GM23248 (cell line): ENCODE results near the gene MAVS. TPM values are rescaled to one million over a fixed set of nuclear protein-coding genes. Genes with fewer than 3 reads are reported as not detected.

Experiments
- DNase-seq: peaks from one replicate; pipeline ENCODE4 v3.0.0-alpha.2; 2015
- H2AFZ ChIP-seq: fragments of 200-600 bp; sonication (generic); 2 replicates; pipeline ENCODE4 v1.6.1; 2016; ENCODE audit warnings: antibody characterized with exemption
- H3F3A ChIP-seq: fragments of 200-600 bp; sonication (generic); 2 replicates; pipeline ENCODE4 v1.6.1; 2016; ENCODE audit warnings: mild to moderate bottlenecking, antibody characterized with exemption, mixed run types; ENCODE audit not compliant: insufficient read depth
- H3K27ac ChIP-seq: fragments of 200-600 bp; sonication (generic); 2 replicates; pipeline ENCODE4 v1.5.1; 2016; ENCODE audit warnings: mild to moderate bottlenecking
- H3K27me3 ChIP-seq: fragments of 200-600 bp; sonication (generic); replicated peaks from 2 replicates; pipeline ENCODE4 v1.6.1; 2016; ENCODE audit warnings: mild to moderate bottlenecking; ENCODE audit not compliant: insufficient read depth
- H3K36me3 ChIP-seq: fragments of 200-600 bp; sonication (generic); 2 replicates; pipeline ENCODE4 v1.6.1; 2016; ENCODE audit warnings: low read depth, mild to moderate bottlenecking
- H3K4me1 ChIP-seq: fragments of 200-600 bp; sonication (generic); 2 replicates; pipeline ENCODE4 v1.6.1; 2016; ENCODE audit warnings: mild to moderate bottlenecking; ENCODE audit not compliant: insufficient read depth
- H3K4me2 ChIP-seq: fragments of 200-600 bp; sonication (generic); one replicate; pipeline ENCODE4 v1.6.1; 2016; ENCODE audit warnings: mild to moderate bottlenecking; ENCODE audit not compliant: unreplicated experiment
- H3K4me3 ChIP-seq: fragments of 200-600 bp; sonication (generic); 2 replicates; pipeline ENCODE4 v1.5.1; 2016; ENCODE audit warnings: mild to moderate bottlenecking
- H3K79me2 ChIP-seq: fragments of 200-600 bp; sonication (generic); 2 replicates; pipeline ENCODE4 v1.6.1; 2016; ENCODE audit warnings: mild to moderate bottlenecking; ENCODE audit not compliant: insufficient read depth
- H3K9ac ChIP-seq: fragments of 200-600 bp; sonication (generic); 2 replicates; pipeline ENCODE4 v1.6.1; 2016; ENCODE audit warnings: mild to moderate bottlenecking
- H3K9me2 ChIP-seq: fragments of 200-600 bp; sonication (generic); 2 replicates; pipeline ENCODE4 v1.6.1; 2016; ENCODE audit warnings: mixed run types, mild to moderate bottlenecking, moderate library complexity; ENCODE audit not compliant: insufficient read depth
- H3K9me3 ChIP-seq: fragments of 200-600 bp; sonication (generic); one replicate; pipeline ENCODE4 v1.6.1; 2017; ENCODE audit warnings: low read depth
- H4K20me1 ChIP-seq: fragments of 200-600 bp; sonication (generic); 2 replicates; pipeline ENCODE4 v1.6.0; 2016; ENCODE audit not compliant: insufficient read depth
- EZH2 ChIP-seq: fragments of 200-600 bp; sonication (generic); IDR thresholded peaks from 2 replicates; pipeline ENCODE4 v1.6.1; 2018; ENCODE audit warnings: antibody characterized with exemption, mild to moderate bottlenecking; ENCODE audit not compliant: insufficient read depth, poor library complexity, severe bottlenecking
- EZH2phosphoT487 ChIP-seq: fragments of 200-600 bp; sonication (generic); IDR thresholded peaks from 2 replicates; pipeline ENCODE4 v1.6.1; 2018; ENCODE audit warnings: antibody characterized with exemption, moderate library complexity, mild to moderate bottlenecking, low read depth; ENCODE audit not compliant: insufficient read depth
- WGBS, 2 experiments: methylation state at CpG; one replicate each; pipeline ENCODE4 v1.1.6; 2015 to 2017; ENCODE audit warnings: low lambda C conversion rate in 2 of 2, low coverage in 1 of 2; ENCODE audit errors: missing lambda C conversion rate in 2 of 2; 5-methylcytosine and 5-hydroxymethylcytosine counted together
- in situ Hi-C: fragments of 300-500 bp; cut with MboI; formaldehyde crosslinking; loops from 2 replicates; pipeline ENCODE4 v1.15.0; 2020
- polyA plus RNA-seq: library from polyadenylated mRNA; unstranded; fragments of >200 nt; fragmentation: Nextera tagmentation; extraction: Ambion mirVana; gene quantifications from 2 replicates; pipeline ENCODE4 v1.2.1, GENCODE V29; 2016
- total RNA-seq: library from RNA; depleted of rRNA; stranded (reverse); fragments of >200 nt; shearing (Covaris generic); gene quantifications from 2 replicates; pipeline ENCODE4 v1.2.3, GENCODE V29; 2014

Gene MAVS
- total and polyA plus RNA-seq, 2 experiments from 2014 or later = 12.0 to 22.0 TPM

DNA sequence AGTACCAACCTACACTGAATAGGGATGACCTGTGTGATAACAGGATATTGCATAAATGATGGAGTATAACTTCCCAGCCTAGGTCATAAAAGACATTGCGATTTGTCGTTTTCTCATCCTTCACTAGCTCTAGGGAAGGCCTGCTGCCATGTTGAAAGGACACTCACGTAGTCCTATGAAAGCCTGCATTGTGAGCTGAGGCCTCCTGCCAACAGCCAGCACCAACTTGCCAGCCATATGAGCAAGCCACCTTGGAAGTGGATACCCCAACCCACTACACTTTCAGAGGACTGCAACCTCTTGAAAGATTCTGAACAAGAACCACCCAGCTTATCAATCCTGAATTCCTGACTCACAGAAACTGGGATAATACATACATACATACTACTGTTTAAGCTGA, 39.1 kb downstream of the MAVS start:
- H3K79me2 ChIP-seq = peaks cover 65% of the 10 kb centered on the region
- DNase-seq = no peak
- WGBS, 2 experiments = 93 to 98% methylated on average over 3 of the region's 3 CpGs
- TF ChIP-seq EZH2 = no peak
- TF ChIP-seq EZH2phosphoT487 = no peak
- no peak overlapping the region for H3K9ac ChIP-seq
- no peaks in the 10 kb centered on the region for H3K9me2 ChIP-seq
- H3K4me1 ChIP-seq = peaks cover 6% of the 10 kb centered on the region
- H3K27ac ChIP-seq = no peak overlapping the region
- in situ Hi-C loops = no loop called here
- H3K4me3 ChIP-seq = no peak overlapping the region
- no peaks in the 10 kb centered on the region for H3K9me3 ChIP-seq
- H3K27me3 ChIP-seq = no peaks in the 10 kb centered on the region
- no peak overlapping the region for H3K4me2 ChIP-seq
- H4K20me1 ChIP-seq = peaks cover 7% of the 10 kb centered on the region; the same call in 1 of the 2 replicates
- no peak overlapping the region for H2AFZ ChIP-seq
- peaks cover 10% of the 10 kb centered on the region for H3F3A ChIP-seq
- H3K36me3 ChIP-seq = no peaks in the 10 kb centered on the region

DNA sequence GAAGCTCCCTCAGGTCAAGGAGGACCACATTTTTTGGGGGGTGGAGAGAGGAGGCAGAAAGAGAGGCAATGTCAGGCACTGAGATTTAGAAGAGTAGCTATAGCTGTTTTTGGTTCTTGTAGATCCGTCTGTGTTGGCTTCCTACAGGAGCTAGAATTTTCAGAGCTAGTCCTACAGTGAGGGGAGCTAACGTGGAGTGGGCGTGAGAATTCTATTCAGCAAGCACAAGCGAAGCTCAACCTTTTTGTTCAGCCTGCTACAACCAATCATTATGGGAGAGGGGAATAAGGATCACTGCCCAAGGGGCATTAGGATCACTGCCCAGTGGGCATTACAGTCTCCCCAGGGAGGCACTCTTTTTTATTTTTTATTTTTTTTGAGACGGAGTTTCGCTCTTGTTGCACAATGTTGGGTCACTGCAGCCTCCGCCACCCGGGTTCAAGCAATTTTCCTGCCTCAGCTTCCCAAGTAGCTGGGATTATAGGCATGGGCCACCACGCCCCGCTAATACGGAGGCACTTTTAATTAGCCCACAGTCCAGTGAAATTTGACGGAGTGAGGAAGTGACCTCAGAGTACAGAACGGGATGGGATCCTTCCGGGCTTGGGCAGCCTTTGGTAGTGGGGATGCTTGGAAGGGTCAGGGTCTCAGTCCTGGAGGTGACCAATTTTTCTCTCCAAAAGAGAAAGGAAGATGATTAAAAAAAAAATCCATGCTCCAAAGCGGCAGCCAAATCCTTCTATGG, 41.4 kb downstream of the MAVS start:
- DNase-seq = peak; percentile 71

DNA sequence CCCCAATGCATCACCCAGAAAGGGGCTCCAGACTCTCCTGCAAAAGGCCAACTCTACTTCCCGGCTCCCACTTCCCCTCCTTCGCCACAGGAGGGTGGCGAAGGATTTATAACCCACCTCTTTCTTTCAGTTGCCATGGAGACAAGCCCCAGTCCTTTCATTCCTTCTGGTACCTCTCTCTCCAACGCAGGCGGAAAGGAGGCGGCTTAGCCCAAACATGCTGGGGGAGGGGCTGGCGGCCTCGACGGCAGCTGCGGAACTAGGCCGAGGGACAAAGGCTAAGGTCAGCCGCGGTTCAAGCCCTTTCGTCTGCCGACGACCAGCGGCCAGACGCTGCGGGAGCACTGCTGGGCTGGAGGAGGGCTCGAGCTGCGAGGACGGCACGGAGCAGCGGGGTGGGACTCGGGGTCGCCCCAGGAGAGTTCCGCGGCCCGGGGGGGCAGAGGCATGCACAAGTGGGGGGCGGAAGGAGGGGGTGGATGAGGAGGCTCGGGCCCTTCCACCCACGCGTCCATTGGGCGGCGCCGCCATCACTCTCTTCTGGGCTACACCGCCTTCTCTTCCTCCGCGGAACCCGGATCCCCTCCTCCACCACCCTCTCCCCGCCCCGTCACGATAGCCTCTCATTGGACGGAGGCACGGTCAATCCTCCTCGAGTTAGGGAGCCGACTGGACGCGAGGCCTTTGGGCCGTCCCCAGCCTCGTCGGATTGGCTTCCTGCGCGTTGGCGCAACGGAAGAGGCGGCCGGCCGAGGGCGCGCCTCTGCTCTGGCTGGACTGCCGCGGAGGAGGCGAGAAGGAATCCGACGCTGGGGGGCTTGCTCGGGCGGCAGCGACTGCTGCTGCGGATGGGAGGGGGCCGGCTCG, 42.2 kb downstream of the MAVS start, which contains the start of gene PANK2:
PANK2 (plus strand) TSS at position 766 of the 867 bp plus-strand sequence.
- H3K27ac ChIP-seq = peak within 1 kb of the TSS; percentile 82
- peak within 1 kb of the TSS; percentile 81 for H2AFZ ChIP-seq
- H3K4me3 ChIP-seq = peak within 1 kb of the TSS; percentile 98
- peak within 1 kb of the TSS; percentile 99 for H3K4me2 ChIP-seq
- no peaks in the 10 kb centered on the region for H3K27me3 ChIP-seq
- no peak for TF ChIP-seq EZH2phosphoT487
- TF ChIP-seq EZH2 = no peak
- H4K20me1 ChIP-seq = peaks cover 29% of the 10 kb centered on the region
- H3K4me1 ChIP-seq = peaks cover 32% of the 10 kb centered on the region
- H3F3A ChIP-seq = peaks cover 35% of the 10 kb centered on the region
- no peaks in the 10 kb centered on the region for H3K9me2 ChIP-seq
- peak within 1 kb of the TSS; percentile 94 for H3K9ac ChIP-seq
- H3K36me3 ChIP-seq = no peaks in the 10 kb centered on the region
- peak; percentile 100 for DNase-seq
- peaks cover 94% of the 10 kb centered on the region for H3K79me2 ChIP-seq
- 1% methylated on average over 52 to 72 of the region's 72 CpGs for WGBS, 2 experiments
- H3K9me3 ChIP-seq = no peaks in the 10 kb centered on the region
- in situ Hi-C loops = no loop called here

More for the DNA sequence above, 41.4 kb downstream of the MAVS start:
- WGBS, 2 experiments = 9 to 10% methylated on average over 15 of the region's 15 CpGs
- peaks cover 88% of the 10 kb centered on the region for H3K79me2 ChIP-seq
- H3K9ac ChIP-seq = peak overlapping the region; percentile 94
- peak overlapping the region; percentile 98 for H3K4me3 ChIP-seq
- in situ Hi-C loops = no loop called here
- H3K4me1 ChIP-seq = peaks cover 24% of the 10 kb centered on the region
- H3K9me3 ChIP-seq = no peaks in the 10 kb centered on the region
- TF ChIP-seq EZH2 = no peak
- no peak for TF ChIP-seq EZH2phosphoT487
- no peaks in the 10 kb centered on the region for H3K9me2 ChIP-seq
- peak overlapping the region; percentile 90 for H3K4me2 ChIP-seq
- H3K36me3 ChIP-seq = no peaks in the 10 kb centered on the region
- H3K27me3 ChIP-seq = no peaks in the 10 kb centered on the region
- H4K20me1 ChIP-seq = peaks cover 26% of the 10 kb centered on the region
- H2AFZ ChIP-seq = peak overlapping the region; percentile 81
- H3K27ac ChIP-seq = peak overlapping the region; percentile 82
- H3F3A ChIP-seq = peaks cover 32% of the 10 kb centered on the region

DNA sequence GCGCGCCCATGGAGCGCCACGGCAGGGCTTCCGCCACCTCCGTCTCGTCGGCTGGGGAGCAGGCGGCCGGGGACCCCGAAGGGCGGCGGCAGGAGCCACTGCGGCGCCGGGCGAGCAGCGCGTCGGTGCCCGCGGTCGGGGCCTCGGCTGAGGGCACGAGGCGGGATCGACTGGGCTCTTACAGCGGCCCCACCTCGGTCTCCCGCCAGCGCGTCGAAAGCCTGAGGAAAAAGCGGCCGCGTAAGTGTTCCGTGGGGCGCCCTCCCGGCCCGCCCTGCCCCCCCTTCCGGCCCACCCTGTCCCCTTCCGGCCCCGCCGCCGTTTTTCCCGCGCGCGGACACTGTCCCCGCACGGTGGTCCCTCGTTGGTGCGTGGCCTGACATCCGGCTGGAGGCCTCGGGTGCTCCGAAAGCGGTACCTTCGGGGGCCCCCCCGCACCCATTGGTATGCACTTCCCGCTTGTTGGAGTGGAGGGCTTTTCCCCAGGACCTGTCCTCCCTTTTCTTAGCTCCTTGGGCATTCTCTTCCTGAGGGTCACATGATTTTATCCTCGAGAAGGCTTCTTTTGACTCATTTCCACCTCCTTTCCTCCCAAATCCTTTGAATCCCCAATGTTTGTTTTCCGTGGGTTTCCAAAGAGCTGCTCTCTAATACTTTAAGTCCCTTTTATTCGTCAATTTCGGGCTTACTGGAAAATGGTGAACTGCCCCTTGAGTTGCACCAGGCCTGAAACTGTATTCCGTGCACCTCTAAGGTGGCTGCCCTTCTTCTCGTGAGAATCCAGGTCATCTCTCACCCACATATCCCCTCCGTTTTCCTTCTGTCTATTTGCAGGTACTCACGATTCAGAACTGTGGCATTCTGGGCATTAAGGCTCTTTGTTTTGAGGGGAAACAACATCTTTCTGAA, 43.1 kb downstream of the MAVS start:
- Histone ChIP-seq H3K9ac (peak overlapping the region; percentile 94), H3F3A (peaks cover 37% of the 10 kb centered on the region), H3K79me2 (peaks cover 94% of the 10 kb centered on the region), H2AFZ (peak overlapping the region; percentile 31; the same call in 1 of the 2 replicates), H3K27ac (peak overlapping the region; percentile 82), H3K4me3 (peak overlapping the region; percentile 98), H3K4me2 (peak overlapping the region; percentile 99), H3K27me3 (no peaks in the 10 kb centered on the region), H3K9me3 (no peaks in the 10 kb centered on the region), H3K4me1 (peaks cover 40% of the 10 kb centered on the region), H3K9me2 (no peaks in the 10 kb centered on the region), H4K20me1 (peaks cover 31% of the 10 kb centered on the region), H3K36me3 (no peaks in the 10 kb centered on the region)
- DNase-seq = peak; percentile 48
- TF ChIP-seq EZH2 (no peak), EZH2phosphoT487 (no peak)
- WGBS, 2 experiments = 0 to 2% methylated on average over 34 to 54 of the region's 68 CpGs
- in situ Hi-C loops = no loop called here
